T-helper 2 cell treated with Interferon-gamma antibody and Interleukin-4, amounts not matched to agents 100 ng/mL and 5 ng/mL, for 36 hours (primary cell): ENCODE results near the gene BACH1. TPM values are rescaled to one million over a fixed set of nuclear protein-coding genes. Genes with fewer than 3 reads are reported as not detected.
"Not testable (repeated sequence)": the region's sequence is repeated elsewhere in the genome, so short reads cannot be mapped to it uniquely, and the experiment has no call there.

Experiments used
- intact Hi-C: fragments of 100-400 bp; cut with micrococcal nuclease; formaldehyde crosslinking; loops from one replicate; pipeline ENCODE4 v1.15.1; 2023
- total RNA-seq: library from RNA; stranded (reverse); gene quantifications from 2 replicates; pipeline ENCODE4 v1.2.3, GENCODE V29; 2022

BACH1 gene
- total RNA-seq, 1 donor from 2014 or later, result 23.7 TPM

DNA sequence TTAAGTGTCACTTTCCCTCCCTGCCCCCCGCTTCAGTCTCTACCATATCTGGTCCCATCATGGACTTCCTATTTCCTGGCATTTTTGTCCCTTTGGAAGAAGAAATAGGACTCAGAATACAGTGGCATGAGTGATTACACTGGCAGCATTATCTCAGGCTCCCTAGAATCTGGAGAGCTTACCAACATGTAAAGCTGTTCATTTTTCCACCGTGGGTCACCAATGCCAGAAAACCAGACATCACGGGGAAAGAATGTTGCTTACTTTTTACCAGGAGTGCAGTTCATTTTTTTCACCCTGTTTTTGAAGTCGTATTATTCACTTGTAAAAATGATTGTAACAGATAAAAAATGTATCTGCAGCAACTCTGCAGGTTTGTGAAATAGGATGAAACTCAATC lies 44.8 kb downstream of the BACH1 start:
- intact Hi-C loops, result no loop called here

- intact Hi-C loops, result loop anchor here (5.0 kb wide), 1 partner anchor 49 kb away; the partner anchor contains the start of gene BACH1
Measured at GRCh38 chr21:29346281-29346680, 47.6 kb downstream of the BACH1 start.

GRCh38 chr21:29346771-29347170 lies 48.0 kb downstream of the BACH1 start:
- intact Hi-C loops, result loop anchor here (5.0 kb wide), 1 partner anchor 49 kb away; the partner anchor contains the start of gene BACH1

GRCh38 chr21:29347274-29347681 lies 48.6 kb downstream of the BACH1 start:
- intact Hi-C loops, result loop anchor here (5.0 kb wide), 1 partner anchor 50 kb away; the partner anchor contains the start of gene BACH1

- intact Hi-C loops, result loop anchor here (5.0 kb wide), 1 partner anchor 52 kb away; the partner anchor contains the start of gene BACH1
Measured at GRCh38 chr21:29349702-29350101, 51.0 kb downstream of the BACH1 start.

DNA sequence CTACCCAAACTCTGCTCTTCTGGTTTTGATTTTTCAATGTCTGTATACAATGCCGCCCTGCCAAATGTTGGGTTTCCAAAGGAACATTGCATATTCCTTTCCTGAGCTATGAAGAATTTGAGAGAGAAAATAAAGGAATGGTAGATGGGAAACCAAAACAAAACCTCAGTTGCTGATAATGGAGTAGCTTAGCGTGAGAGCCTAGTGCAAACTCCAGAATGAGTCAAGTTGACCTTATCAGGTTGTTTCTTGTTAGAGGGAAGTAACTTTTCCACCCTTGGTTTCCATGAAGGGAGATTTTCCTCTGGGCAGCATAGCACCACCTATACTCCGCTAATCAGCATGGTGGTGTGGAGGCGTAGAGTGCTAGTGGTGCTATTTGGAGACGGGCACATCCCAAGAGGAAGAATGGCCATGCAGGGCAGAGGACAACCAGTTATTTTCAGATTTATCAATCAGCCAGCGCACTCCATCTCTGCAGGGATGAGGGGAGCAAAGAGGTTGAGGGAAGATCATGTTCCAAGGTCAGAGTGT lies 51.6 kb downstream of the BACH1 start:
- intact Hi-C loops, result no loop called here

DNA sequence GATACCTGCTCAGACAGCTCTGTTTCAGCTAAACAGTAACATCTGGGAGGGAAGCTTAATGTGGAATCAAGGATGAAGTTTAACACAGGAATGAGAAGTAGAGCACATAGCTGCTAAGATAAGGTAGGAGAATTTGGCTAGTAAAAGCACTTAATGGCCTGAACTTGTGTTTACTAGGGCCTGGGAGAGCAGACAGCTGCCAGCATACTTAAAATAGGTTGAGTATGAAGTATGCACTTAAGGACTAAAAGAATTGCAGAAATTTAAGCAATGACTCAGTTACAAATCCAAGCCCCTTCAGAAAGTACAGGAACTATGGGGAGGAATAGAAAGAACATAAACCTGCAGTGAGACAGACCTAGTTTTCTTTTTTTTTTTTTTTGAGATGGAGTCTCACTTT lies 53.0 kb downstream of the BACH1 start:
- intact Hi-C loops, result no loop called here

- intact Hi-C loops, result not testable (repeated sequence)
Measured at GRCh38 chr21:29355043-29355710, 56.5 kb downstream of the BACH1 start.

- intact Hi-C loops, result not testable (repeated sequence)
Measured at GRCh38 chr21:29356291-29356690, 57.6 kb downstream of the BACH1 start.

DNA sequence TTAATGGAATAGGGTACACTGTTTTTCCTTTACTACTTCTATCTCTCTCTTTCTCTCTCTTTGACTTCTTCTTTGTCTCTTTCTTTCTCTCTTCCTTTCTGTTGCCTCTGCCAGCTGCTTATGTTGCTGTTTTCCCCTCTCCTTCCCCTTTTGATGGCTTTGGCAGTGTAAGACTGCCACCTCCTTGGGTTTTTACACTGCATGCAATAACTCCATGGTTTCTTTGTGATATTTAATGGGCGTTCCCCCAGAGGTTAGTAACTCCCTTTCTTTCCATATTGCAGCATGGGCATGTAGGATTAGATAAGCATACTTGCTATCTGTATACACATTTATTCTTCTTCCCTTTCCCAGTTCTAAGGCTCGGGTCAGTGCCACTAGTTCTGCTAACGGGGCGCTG lies 58.1 kb downstream of the BACH1 start:
- intact Hi-C loops, result not testable (repeated sequence)

DNA sequence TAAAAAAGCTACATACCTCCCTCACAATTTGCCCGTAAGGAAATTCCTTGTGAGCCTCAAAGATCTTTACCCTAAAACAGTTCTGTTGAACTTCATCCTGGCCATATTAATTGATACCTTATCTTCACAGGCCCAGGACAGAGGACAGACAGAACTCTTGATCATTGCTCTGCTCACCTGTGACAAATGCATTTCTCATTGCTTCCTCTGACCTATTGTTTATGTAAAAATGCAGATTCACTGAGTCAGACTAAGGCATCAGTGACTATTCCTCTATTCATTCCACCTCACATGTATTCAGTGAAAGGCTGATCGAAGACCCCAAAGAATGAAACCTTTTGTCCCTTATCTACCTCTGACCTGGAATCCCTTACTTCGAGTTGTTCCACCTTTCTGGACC lies 61.0 kb downstream of the BACH1 start:
- intact Hi-C loops, result no loop called here

DNA sequence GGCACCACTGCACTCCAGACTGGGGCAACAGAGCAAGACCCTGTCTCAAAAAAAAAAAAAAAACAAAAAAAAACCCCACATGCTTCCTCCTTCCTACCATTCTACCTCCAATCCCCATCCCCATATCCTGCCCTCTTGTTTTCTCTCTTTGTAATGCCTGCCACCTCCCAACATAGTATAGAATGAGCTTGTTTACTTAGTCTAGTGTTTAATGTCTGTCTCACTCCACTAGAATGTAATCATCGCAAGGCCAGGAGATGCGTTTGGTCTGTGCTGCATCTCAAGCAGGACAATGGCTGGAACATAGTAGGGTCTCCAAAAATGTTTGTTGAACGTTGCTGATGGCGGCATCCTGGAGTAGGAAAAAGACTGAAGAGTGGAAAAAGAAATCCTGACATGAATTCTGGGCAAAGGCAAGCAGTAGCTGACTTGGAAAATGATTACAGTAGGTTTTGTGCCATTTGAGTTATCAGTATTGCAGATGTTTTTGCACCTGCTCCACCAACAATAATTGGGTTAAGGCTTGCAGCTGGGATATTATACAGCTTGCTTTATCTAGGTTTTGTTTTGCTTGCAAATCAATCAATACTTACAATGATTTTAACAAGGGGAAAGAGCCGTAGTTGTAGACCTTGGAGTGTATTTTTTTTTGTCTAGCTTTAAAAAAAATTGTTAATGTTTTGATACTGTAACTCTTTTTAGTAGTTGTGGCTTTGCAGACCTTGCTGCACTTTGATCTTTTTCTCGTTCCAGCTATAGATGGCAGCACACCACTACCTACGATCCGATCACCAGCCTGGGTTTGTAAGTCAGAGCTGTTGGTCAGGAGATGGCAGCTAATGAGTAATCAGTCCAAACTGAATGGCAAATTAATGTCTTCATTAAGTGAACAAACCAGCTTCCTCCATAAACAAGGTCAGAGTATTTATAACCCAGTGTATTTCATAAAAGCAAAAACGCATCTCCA lies 62.4 kb downstream of the BACH1 start:
- intact Hi-C loops, result no loop called here

GRCh38 chr21:29362758-29363157 lies 64.0 kb downstream of the BACH1 start:
- intact Hi-C loops, result no loop called here

- intact Hi-C loops, result no loop called here
Measured at GRCh38 chr21:29365661-29366265, 67.0 kb downstream of the BACH1 start.

DNA sequence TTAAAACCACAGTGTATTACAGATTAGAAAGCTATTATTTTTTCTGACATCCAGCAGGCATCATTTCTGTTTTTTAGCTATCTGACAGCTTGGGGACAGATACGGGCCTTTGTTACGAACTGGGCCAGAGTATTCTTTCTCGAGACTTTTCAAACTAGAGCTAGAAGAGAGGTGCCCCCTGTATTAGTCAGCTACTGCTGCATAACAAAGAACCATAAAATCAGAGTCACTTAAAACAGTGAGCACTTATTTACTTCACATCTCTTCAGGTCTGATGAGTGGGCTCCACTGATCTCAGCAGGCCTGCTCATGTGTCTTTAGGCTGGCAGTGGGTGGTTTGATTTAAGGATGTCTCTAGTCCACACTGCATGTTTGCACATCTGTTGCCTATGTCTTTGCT lies 67.8 kb downstream of the BACH1 start:
- intact Hi-C loops, result no loop called here

DNA sequence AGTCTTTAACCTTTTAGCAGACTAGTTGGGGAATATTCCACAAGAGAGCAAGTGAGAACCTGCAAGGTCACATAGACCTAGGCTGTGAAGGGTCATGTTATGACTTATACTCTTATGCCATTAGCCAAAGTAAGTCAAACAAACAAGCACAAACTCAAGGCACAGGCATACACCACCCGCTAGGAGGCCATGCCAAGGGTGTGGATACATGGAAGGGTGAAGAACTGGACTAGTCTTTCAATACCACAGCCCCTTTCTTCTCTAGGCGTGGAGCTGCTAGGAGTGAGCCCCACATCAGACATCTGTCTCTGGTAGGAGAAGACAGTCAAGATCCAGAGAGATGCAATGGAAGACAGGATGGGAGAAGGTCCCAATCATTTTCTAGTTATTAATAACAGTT lies 68.6 kb downstream of the BACH1 start:
- intact Hi-C loops, result no loop called here

DNA sequence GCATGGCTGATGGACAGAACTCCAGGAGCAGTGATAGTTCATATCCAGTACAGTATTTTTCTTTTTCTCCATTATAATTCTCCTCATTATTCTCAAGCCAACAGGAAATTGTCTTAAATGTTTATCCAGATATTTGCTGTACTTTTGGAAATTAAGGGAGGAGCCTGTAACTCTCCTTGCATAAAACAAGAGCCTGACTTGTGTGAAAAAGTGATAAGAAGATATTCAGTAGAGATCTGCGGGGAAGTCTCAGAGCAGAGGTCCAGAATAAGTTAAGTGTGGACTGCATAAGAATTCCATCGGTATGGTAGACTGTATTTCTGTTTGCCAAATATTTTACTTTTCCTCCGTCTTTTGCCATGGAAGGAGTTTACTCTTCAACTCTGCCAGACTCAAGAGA lies 70.2 kb downstream of the BACH1 start:
- intact Hi-C loops, result no loop called here

GRCh38 chr21:29371464-29371863 lies 72.7 kb downstream of the BACH1 start:
- intact Hi-C loops, result no loop called here

DNA sequence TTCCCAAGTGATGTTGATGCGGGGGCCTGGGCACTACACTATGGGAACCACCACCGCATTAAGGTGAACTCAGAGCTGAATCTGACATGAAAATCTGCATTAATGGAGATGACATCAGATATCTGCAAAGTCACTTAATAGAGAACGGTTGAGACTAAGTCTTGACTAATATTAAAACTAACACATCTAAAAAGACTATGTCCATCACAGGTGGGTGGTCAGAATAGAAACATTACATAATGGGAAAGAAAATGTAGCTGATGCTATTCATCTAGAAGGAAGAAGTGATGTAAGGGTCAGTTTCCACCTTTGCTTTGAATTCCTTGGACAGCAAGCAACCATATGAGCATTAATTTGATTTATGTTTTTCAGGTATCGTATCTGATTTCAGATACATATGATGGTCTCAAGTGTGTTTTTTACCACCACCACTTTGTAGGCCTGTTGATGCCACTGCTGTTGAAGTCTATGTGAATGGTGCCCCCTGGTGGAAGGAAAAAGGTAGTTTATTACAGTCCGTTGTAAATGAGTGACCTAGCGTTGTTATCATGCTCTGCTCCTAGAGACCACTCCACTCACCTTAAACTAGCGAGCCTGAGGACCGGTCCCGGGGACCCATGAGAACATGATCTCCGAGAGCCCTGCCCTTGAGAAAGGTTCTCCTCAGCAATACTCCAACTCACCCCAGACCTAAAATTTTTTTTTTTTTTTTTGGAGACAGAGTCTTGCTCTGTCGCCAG lies 73.5 kb downstream of the BACH1 start:
- intact Hi-C loops, result loop anchor here (1.0 to 2.0 kb wide), 3 partner anchors 73 to 282 kb away; partner anchors contain the start of gene BACH1

GRCh38 chr21:29374481-29374880 lies 75.8 kb downstream of the BACH1 start:
- intact Hi-C loops, result no loop called here

DNA sequence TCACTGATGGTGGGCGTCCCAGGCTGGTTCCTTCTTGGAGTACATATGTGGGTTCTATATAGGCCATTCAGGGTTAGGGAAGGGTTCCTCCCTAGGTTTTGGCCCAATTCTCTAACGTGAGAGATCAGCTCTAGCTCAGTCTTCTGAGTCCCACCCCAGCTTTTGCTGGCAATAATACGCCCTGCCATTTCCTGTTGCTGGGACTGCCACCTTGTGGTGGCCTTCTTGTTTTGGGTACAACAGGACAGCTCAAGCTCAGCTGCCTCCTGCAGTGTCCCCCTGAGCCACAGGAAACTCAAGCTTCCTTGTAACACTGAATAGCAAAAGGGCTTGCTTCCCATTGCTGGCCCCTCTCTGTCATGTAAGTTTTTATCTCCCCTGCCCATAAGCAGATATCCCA lies 77.8 kb downstream of the BACH1 start:
- intact Hi-C loops, result no loop called here
